Measurements from ENCODE around the gene ZNF791.

DNA sequence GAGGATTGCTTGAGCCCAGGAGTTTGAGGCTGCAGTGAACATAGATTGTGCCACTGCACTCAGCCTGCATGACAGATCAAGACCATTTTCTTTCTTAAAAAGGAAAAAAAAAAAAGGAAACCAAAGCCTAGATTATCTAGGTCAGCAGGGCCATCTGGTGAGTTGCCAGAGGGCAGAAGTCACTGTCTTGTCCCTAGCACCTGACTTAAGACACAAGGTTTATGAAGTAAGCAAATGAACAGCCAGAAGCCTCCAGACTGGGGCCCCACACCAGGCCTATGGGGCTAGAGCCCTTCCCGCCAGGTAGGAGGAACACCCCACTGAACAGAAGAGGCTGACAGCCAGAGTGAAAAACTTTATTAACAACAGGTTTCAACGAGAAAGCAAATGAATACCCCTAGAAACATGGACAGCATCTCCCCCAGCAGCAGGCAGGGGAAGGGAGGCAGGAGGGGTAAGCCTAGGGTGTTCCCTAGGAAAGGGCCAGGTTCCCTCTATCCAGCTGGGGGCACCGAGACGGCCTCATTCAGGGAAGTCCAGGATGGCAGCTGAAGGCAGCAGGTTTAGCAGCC is 57.1 kb downstream of the ZNF791 start:
- TF ChIP-seq TAF1 (IDR thresholded peaks at IDR 0.05; ENCODE audit: low read depth) (no peak), FOXM1 (IDR thresholded peaks at IDR 0.05; ENCODE audit: borderline replicate concordance, low read depth) (no peak), MAX (IDR thresholded peaks at IDR 0.05) (no peak), TCF12 (IDR thresholded peaks at IDR 0.05; ENCODE audit: low read depth) (no peak)
